ENCODE results near the gene RNF13.

DNA sequence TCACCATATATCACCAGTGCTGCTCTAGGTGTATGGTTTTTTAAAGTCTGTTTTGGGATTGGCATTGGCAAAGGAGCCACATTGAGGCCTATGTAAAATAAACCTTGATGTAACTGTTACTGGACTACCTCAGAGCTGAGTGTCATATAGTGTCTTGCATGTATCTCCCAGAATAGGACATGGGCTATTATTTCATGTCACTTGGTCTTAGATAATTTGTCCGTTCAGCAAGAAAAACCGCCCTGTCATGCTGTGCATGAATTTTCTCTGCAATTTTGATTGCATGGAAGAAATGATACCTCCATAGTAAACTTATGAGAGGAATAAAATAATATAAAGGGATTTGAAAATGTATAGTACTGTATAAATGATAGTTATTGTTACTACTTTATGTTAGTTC lies 59.6 kb downstream of the RNF13 start:
- no peak for TF ChIP-seq POLR2A (IDR thresholded peaks at IDR 0.05; ENCODE audit: low read length)
- TF ChIP-seq GATA1 (IDR thresholded peaks at IDR 0.05; ENCODE audit: low read depth, low read length) = no peak
